ENCODE measurements around the gene RASGRP3.

DNA sequence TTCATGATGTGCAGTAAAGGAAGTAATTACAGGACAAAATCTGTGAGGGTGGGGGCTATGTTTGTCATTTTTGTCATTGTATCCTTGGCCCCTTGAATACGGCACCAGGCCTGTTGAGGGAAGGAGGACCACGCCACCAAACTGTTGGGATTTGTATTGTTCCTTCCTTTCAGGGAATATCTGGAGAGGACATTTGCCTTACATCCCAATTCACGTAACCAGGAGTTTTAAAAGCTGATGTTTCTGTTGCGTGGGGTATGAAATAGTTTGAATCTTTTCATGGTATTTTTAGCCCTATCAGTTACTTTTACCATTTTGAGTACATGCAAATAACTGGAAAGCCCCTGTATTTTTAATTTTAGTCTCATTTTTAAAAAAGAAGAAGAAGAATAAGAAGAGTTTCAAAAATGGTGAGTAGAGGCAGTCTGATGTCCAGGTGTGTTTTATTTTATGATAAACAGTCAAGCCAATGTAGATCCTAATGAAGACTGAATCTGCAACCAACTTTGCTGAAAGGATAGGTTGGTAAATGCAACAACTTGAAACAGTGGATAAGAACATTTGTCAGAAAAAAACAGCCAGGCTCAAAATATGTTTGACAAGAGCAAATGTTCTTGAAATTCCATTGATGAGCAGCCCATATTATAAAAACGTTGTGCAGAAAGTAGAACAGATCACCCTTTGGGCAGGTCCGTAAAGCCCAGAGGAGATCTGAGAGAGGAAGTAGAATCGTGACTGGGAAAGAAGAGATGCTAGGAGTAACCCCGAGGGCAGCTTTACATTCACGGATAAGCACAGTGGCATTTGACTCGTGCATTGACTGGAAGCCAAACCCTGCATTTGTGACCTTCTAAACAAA, 54.5 kb downstream of the RASGRP3 start:
- no peak for TF ChIP-seq EZH2 (IDR thresholded peaks at IDR 0.05; ENCODE audit: low read depth)
- TF ChIP-seq, protein P1, sequence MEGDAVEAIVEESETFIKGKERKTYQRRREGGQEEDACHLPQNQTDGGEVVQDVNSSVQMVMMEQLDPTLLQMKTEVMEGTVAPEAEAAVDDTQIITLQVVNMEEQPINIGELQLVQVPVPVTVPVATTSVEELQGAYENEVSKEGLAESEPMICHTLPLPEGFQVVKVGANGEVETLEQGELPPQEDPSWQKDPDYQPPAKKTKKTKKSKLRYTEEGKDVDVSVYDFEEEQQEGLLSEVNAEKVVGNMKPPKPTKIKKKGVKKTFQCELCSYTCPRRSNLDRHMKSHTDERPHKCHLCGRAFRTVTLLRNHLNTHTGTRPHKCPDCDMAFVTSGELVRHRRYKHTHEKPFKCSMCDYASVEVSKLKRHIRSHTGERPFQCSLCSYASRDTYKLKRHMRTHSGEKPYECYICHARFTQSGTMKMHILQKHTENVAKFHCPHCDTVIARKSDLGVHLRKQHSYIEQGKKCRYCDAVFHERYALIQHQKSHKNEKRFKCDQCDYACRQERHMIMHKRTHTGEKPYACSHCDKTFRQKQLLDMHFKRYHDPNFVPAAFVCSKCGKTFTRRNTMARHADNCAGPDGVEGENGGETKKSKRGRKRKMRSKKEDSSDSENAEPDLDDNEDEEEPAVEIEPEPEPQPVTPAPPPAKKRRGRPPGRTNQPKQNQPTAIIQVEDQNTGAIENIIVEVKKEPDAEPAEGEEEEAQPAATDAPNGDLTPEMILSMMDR (conservative IDR thresholded peaks at IDR 0.05): no peak

Measured in PC-9 (cell line).